Upper lobe of left lung (tissue), 4 donors: ENCODE results near the gene C10orf143.

ENCODE experiments used
- CTCF ChIP-seq, 6 experiments: fragments of 450-650 bp in 4 of 6; fragments of 200-600 bp in 2 of 6; sonication (generic) in 2 of 6; IDR thresholded peaks; one replicate each; pipeline ENCODE4 v1.5.1; 2016 to 2019; ENCODE audit warnings: antibody characterized with exemption in 6 of 6
- EP300 ChIP-seq, 4 donors: sonication (generic); formaldehyde crosslinking; IDR thresholded peaks; one replicate each; pipeline ENCODE4 v1.5.1; 2017; ENCODE audit warnings: antibody characterized with exemption in 4 of 4, control low read depth in 2 of 4
- POLR2A ChIP-seq, 4 donors: fragments of 450-650 bp; IDR thresholded peaks; one replicate each; pipeline ENCODE4 v1.5.1; 2016 to 2017; ENCODE audit warnings: antibody characterized with exemption in 4 of 4, mild to moderate bottlenecking in 2 of 4

- TF ChIP-seq CTCF (IDR thresholded peaks at IDR 0.05) = no peak
- TF ChIP-seq EP300 (IDR thresholded peaks at IDR 0.05) = no peak
- no peak for TF ChIP-seq POLR2A (IDR thresholded peaks at IDR 0.05)
Observed at GRCh38 chr10:130066743-130067142, 43.9 kb downstream of the C10orf143 start.
